ENCODE results near the gene MAST4. TPM values are rescaled to one million over a fixed set of nuclear protein-coding genes. Genes with fewer than 3 reads are reported as not detected.

The MAST4 gene
- total RNA-seq, 1 donor from 2014 or later, result 0.99 TPM

DNA sequence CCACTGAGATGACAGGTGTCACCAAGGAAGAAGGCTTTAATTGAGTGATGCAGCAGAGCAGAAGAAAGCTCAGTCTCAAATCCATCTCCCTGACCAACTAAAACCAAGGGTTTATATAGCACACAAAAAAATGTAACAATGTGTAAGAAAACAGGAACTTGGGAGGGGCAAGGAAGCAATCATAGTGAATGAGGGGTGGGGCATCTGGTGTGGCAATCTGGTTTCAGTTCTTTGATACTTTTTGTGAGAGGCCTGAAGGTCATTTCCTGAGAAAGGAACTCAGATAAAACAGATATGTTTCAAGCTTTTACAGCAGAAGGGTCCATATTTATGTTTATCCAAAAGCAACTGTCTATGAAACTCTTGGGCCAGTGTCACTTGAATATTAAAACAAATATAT is 580.7 kb downstream of the MAST4 start:
- peaks cover 15% of the 10 kb centered on the region for H3K4me1 Mint-ChIP-seq
- TF ChIP-seq, protein P1, sequence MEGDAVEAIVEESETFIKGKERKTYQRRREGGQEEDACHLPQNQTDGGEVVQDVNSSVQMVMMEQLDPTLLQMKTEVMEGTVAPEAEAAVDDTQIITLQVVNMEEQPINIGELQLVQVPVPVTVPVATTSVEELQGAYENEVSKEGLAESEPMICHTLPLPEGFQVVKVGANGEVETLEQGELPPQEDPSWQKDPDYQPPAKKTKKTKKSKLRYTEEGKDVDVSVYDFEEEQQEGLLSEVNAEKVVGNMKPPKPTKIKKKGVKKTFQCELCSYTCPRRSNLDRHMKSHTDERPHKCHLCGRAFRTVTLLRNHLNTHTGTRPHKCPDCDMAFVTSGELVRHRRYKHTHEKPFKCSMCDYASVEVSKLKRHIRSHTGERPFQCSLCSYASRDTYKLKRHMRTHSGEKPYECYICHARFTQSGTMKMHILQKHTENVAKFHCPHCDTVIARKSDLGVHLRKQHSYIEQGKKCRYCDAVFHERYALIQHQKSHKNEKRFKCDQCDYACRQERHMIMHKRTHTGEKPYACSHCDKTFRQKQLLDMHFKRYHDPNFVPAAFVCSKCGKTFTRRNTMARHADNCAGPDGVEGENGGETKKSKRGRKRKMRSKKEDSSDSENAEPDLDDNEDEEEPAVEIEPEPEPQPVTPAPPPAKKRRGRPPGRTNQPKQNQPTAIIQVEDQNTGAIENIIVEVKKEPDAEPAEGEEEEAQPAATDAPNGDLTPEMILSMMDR (IDR thresholded peaks at IDR 0.05), result no peak
- TF ChIP-seq EZH2phosphoT487 (IDR thresholded peaks at IDR 0.05), result no peak
- TF ChIP-seq EZH2 (IDR thresholded peaks at IDR 0.05), result no peak
- H3K4me3 Mint-ChIP-seq, result no peak overlapping the region

DNA sequence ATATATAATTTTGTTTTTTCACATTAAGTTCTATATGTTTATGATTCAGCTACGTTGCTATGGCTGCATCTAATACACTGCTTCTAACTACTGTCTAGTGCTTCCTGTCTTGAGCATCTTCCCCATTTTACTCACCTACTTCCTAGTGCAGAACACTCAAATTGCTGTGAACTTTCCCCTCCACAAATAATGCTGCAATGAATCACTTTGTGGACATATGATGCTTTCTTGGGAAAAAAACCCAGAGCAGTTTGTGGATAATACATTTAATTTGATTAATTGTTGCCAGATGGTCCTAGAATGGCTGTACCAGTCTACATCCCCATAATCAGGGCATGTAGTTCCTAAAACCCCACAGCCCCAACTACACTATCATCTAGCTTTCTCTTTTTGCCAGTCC is 581.9 kb downstream of the MAST4 start:
- H3K4me1 Mint-ChIP-seq, result peaks cover 26% of the 10 kb centered on the region
- Histone ChIP-seq H3K9me3 (ENCODE audit: low read depth) (no peaks in the 10 kb centered on the region), H3K79me2 (ENCODE audit: low read depth) (no peaks in the 10 kb centered on the region), H3K36me3 (no peaks in the 10 kb centered on the region), H3K9ac (no peak overlapping the region), H3K27ac (no peak overlapping the region), H3K4me3 (no peak overlapping the region), H4K20me1 (ENCODE audit: low read depth) (no peaks in the 10 kb centered on the region), H3K27me3 (no peaks in the 10 kb centered on the region), H2AFZ (replicated peaks) (no peak overlapping the region), H3F3A (ENCODE audit: low read depth) (peaks cover 12% of the 10 kb centered on the region), H3K4me2 (no peak overlapping the region), H3K4me1 (peaks cover 16% of the 10 kb centered on the region)
- TF ChIP-seq, protein P1 (IDR thresholded peaks at IDR 0.05), result no peak
- no peak for TF ChIP-seq EZH2phosphoT487 (IDR thresholded peaks at IDR 0.05)
- no peak for TF ChIP-seq EZH2 (IDR thresholded peaks at IDR 0.05)
- no peak for DNase-seq (ENCODE audit: low spot score)
- H3K4me3 Mint-ChIP-seq, result no peak overlapping the region
- H3K27ac Mint-ChIP-seq, result no peak overlapping the region
- no peaks in the 10 kb centered on the region for H3K27me3 Mint-ChIP-seq (ENCODE audit: insufficient read depth, low read depth)
- H3K36me3 Mint-ChIP-seq, result peaks cover 2% of the 10 kb centered on the region
- H3K9me3 Mint-ChIP-seq, result peaks cover 4% of the 10 kb centered on the region

More for the DNA sequence above, 580.7 kb downstream of the MAST4 start:
- Histone ChIP-seq H4K20me1 (ENCODE audit: low read depth) (no peaks in the 10 kb centered on the region), H3K9me3 (ENCODE audit: low read depth) (no peaks in the 10 kb centered on the region), H3K27me3 (no peaks in the 10 kb centered on the region), H3K9ac (no peak overlapping the region), H3K4me1 (peaks cover 6% of the 10 kb centered on the region), H3K36me3 (no peaks in the 10 kb centered on the region), H3K4me2 (no peak overlapping the region), H3K27ac (no peak overlapping the region), H2AFZ (replicated peaks) (no peak overlapping the region), H3K4me3 (no peak overlapping the region), H3K79me2 (ENCODE audit: low read depth) (no peaks in the 10 kb centered on the region), H3F3A (ENCODE audit: low read depth) (peaks cover 7% of the 10 kb centered on the region)
- Mint-ChIP-seq H3K36me3 (no peaks in the 10 kb centered on the region), H3K9me3 (peaks cover 4% of the 10 kb centered on the region), H3K27ac (no peak overlapping the region), H3K27me3 (ENCODE audit: insufficient read depth, low read depth) (no peaks in the 10 kb centered on the region)
- no peak for DNase-seq (ENCODE audit: low spot score)

DNA sequence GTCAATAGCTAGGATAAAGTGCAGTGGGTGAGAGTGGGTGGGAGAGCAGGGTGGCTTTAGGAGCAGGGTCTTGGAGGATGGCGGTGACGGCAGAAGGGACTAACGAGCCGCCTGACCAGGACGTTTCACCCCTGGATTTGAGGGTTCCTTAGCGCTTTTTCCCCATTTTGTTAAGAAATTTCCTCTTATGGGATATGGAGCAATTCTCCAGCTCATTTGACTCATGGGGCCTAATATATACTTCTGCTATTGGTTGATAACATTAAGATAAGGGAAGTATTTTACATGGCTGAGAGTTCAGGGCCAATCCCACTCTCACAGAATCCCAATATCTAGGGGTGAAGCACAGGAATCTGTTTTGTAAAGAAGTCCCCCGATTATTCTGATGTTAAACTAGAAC is 582.8 kb downstream of the MAST4 start:
- Histone ChIP-seq H3K27ac (no peak overlapping the region), H3K36me3 (no peaks in the 10 kb centered on the region), H3K9me3 (ENCODE audit: low read depth) (no peaks in the 10 kb centered on the region), H3F3A (ENCODE audit: low read depth) (peaks cover 12% of the 10 kb centered on the region), H2AFZ (replicated peaks) (no peak overlapping the region), H4K20me1 (ENCODE audit: low read depth) (no peaks in the 10 kb centered on the region), H3K4me1 (peaks cover 16% of the 10 kb centered on the region), H3K4me2 (no peak overlapping the region), H3K27me3 (no peaks in the 10 kb centered on the region), H3K79me2 (ENCODE audit: low read depth) (no peaks in the 10 kb centered on the region), H3K9ac (no peak overlapping the region), H3K4me3 (no peak overlapping the region)
- TF ChIP-seq, protein P1 (IDR thresholded peaks at IDR 0.05), result no peak
- TF ChIP-seq EZH2phosphoT487 (IDR thresholded peaks at IDR 0.05) (no peak), EZH2 (IDR thresholded peaks at IDR 0.05) (no peak)
- Mint-ChIP-seq H3K36me3 (peaks cover 2% of the 10 kb centered on the region), H3K9me3 (peaks cover 7% of the 10 kb centered on the region), H3K27ac (no peak overlapping the region), H3K27me3 (ENCODE audit: insufficient read depth, low read depth) (peaks cover 2% of the 10 kb centered on the region), H3K4me1 (peaks cover 27% of the 10 kb centered on the region), H3K4me3 (no peak overlapping the region)
- DNase-seq (ENCODE audit: low spot score), result no peak

Measured in neural progenitor cell (in vitro differentiated cells).